Kidney (tissue), 14 donors: ENCODE data around the gene PARP15. TPM values are rescaled to one million over a fixed set of nuclear protein-coding genes. Genes with fewer than 3 reads are reported as not detected.

Experiments used
- DNase-seq, 5 donors: peaks; one replicate each; pipeline ENCODE4 v3.0.0-alpha.2; 2013 to 2020
- FAIRE-seq: peaks from 2 replicates; lab custom pipeline; 2012; peaks lifted over from hg19 to GRCh38; lab: Jason Lieb, UNC
- H3K27ac ChIP-seq, 2 donors: one replicate each; pipeline ENCODE4 v1.7.0; 2013; ENCODE audit warnings: low read depth in 2 of 2, low read length in 2 of 2, inconsistent platforms in 1 of 2
- H3K27me3 ChIP-seq: one replicate; pipeline ENCODE4 v1.7.1; 2013; ENCODE audit warnings: low read length, inconsistent platforms; ENCODE audit not compliant: control insufficient read depth, insufficient read depth
- H3K36me3 ChIP-seq, 3 donors: one replicate each; pipeline versions ENCODE4 v1.7.0 to v1.7.1; 2013; ENCODE audit warnings: low read length in 3 of 3, control low read depth in 1 of 3, inconsistent platforms in 1 of 3; ENCODE audit not compliant: insufficient read depth in 3 of 3, control insufficient read depth in 2 of 3
- H3K4me1 ChIP-seq, 3 donors: one replicate each; pipeline versions ENCODE4 v1.7.0 to v1.7.1; 2013; ENCODE audit warnings: low read length in 3 of 3, inconsistent platforms in 1 of 3, low read depth in 1 of 3; ENCODE audit not compliant: control insufficient read depth in 2 of 3, insufficient read depth in 2 of 3
- H3K4me3 ChIP-seq, 3 donors: one replicate each; pipeline versions ENCODE4 v1.7.0 to v1.8.1; 2013; ENCODE audit warnings: low read length in 3 of 3, control low read depth in 1 of 3, inconsistent platforms in 1 of 3
- H3K9ac ChIP-seq, 3 donors: one replicate each; pipeline versions ENCODE4 v1.7.0 to v1.7.1; 2013; ENCODE audit warnings: low read length in 3 of 3, control low read depth in 1 of 3, inconsistent platforms in 1 of 3
- H3K9me3 ChIP-seq, 3 donors: one replicate each; pipeline versions ENCODE4 v1.7.0 to v1.7.1; 2013; ENCODE audit warnings: low read length in 3 of 3, control low read depth in 1 of 3, inconsistent platforms in 1 of 3; ENCODE audit not compliant: control insufficient read depth in 2 of 3, insufficient read depth in 1 of 3
- CTCF ChIP-seq: IDR thresholded peaks from 3 replicates; pipeline ENCODE4 v1.5.1; 2012; ENCODE audit warnings: mild to moderate bottlenecking, moderate library complexity, borderline replicate concordance; ENCODE audit not compliant: insufficient read depth; ENCODE audit errors: extremely low read depth
- intact Hi-C: fragments of 100-400 bp; cut with DNase I; formaldehyde crosslinking; loops from one replicate; pipeline ENCODE4 v1.11.1; 2022
- polyA plus RNA-seq: library from polyadenylated mRNA; stranded (reverse); fragments of 350-450 nt; fragmentation: Illumina TruSeq; extraction: RNeasy Lipid Tissue Mini Kit (QIAGEN cat#74804); gene quantifications from one replicate; pipeline ENCODE4 v1.2.3, GENCODE V29; 2014; ENCODE audit warnings: low read depth, low replicate concordance; ENCODE audit not compliant: insufficient read depth
- total RNA-seq: library from RNA; stranded (reverse); fragmentation: NEBNext Ultra II Directional; extraction: Animal tissue kit (Norgen Biotek cat#: 25700); gene quantifications from one replicate; pipeline ENCODE4 v1.2.1, GENCODE V29; 2021
- donor health status: control.
- donor health status: control.
- donor health status: control.
- donor health status: control.
- donor health status: control.
- donor health status: DM: yes; HTN: yes; CAD: no.
- donor health status: Normal renal cell carcinoma (clear cell type).

Gene PARP15
- total and polyA plus RNA-seq, 2 donors from 2014 or later = 4.9 TPM; not detected in 1

- Histone ChIP-seq H3K4me1 (no peaks in the 10 kb centered on the region), H3K36me3 (no peaks in the 10 kb centered on the region), H3K27ac (no peak overlapping the region), H3K9ac (no peak overlapping the region), H3K27me3 (no peaks in the 10 kb centered on the region), H3K9me3 (no peaks in the 10 kb centered on the region), H3K4me3 (no peak overlapping the region)
- no peak for TF ChIP-seq CTCF
- DNase-seq (no peak), FAIRE-seq (no peak)
- intact Hi-C loops = no loop called here
Measured at GRCh38 chr3:122608916-122609315, 31.5 kb downstream of the PARP15 start.

- Histone ChIP-seq H3K27me3 (no peaks in the 10 kb centered on the region), H3K36me3 (no peaks in the 10 kb centered on the region), H3K9me3 (no peaks in the 10 kb centered on the region), H3K4me1 (no peaks in the 10 kb centered on the region), H3K27ac (no peak overlapping the region), H3K4me3 (no peak overlapping the region), H3K9ac (no peak overlapping the region)
- intact Hi-C loops = no loop called here
- no peak for TF ChIP-seq CTCF
- FAIRE-seq (no peak), DNase-seq (no peak)
Measured at GRCh38 chr3:122609798-122610559, 32.5 kb downstream of the PARP15 start.

- no peak overlapping the region for H3K4me3 ChIP-seq
- FAIRE-seq (no peak), DNase-seq (peak in 1 of 5 donors; percentile 9)
- H3K4me1 ChIP-seq = no peaks in the 10 kb centered on the region
- H3K27ac ChIP-seq = no peak overlapping the region
- intact Hi-C loops = no loop called here
- no peak for TF ChIP-seq CTCF
- no peaks in the 10 kb centered on the region for H3K9me3 ChIP-seq
- no peak overlapping the region for H3K9ac ChIP-seq
- no peaks in the 10 kb centered on the region for H3K27me3 ChIP-seq
- no peaks in the 10 kb centered on the region for H3K36me3 ChIP-seq
Measured at GRCh38 chr3:122612696-122613095, 35.2 kb downstream of the PARP15 start.

GRCh38 chr3:122615303-122615702 lies 37.9 kb downstream of the PARP15 start:
- no peak for DNase-seq
- Histone ChIP-seq H3K9ac (no peak overlapping the region), H3K4me1 (no peaks in the 10 kb centered on the region), H3K9me3 (no peaks in the 10 kb centered on the region), H3K27ac (no peak overlapping the region), H3K27me3 (no peaks in the 10 kb centered on the region), H3K36me3 (no peaks in the 10 kb centered on the region), H3K4me3 (no peak overlapping the region)
- no peak for FAIRE-seq
- intact Hi-C loops = no loop called here
- TF ChIP-seq CTCF = no peak
